B cell (primary cell): ENCODE data around the gene XXYLT1. TPM values are rescaled to one million over a fixed set of nuclear protein-coding genes. Genes with fewer than 3 reads are reported as not detected.

ENCODE experiments used
- ATAC-seq: fragments of 200-7000 bp; cut with Tn5 transposase; one replicate; pipeline ENCODE4 v1.10.0; 2021; ENCODE audit warnings: low read depth, mild to moderate bottlenecking, moderate number of reproducible peaks, moderate library complexity
- CTCF ChIA-PET: fragments of 350-600 bp; sonication (Branson Sonifier 250); formaldehyde crosslinking; loops from one replicate; lab custom pipeline; 2021; ENCODE audit warnings: antibody characterized with exemption, inconsistent platforms; lab: Charles Lee
- POLR2A ChIA-PET: fragments of 350-600 bp; sonication (Branson Sonifier 250); formaldehyde crosslinking; loops from one replicate; lab custom pipeline; 2021; ENCODE audit warnings: antibody characterized with exemption; lab: Charles Lee
- DNase-seq: peaks from one replicate; pipeline ENCODE4 v3.0.0; 2013
- H2AFZ ChIP-seq: 2 replicates; pipeline ENCODE4 v1.6.1; 2012; ENCODE audit warnings: mild to moderate bottlenecking, low read depth, low read length; ENCODE audit not compliant: insufficient read depth, poor library complexity, severe bottlenecking
- H3K27ac ChIP-seq, 2 donors: 1 replicate in 1 of 2; 2 replicates in 1 of 2; pipeline ENCODE4 v1.5.1; 2012 to 2013; ENCODE audit warnings: low read length in 2 of 2, mild to moderate bottlenecking in 2 of 2, moderate library complexity in 1 of 2
- H3K27me3 ChIP-seq, 4 experiments: fragments of 200-600 bp in 1 of 4; sonication (generic) in 1 of 4; replicated peaks in 1 of 4; 1 replicate in 2 of 4; 2 replicates in 2 of 4; pipeline versions ENCODE4 v1.6.1 to v1.7.0; 2013 to 2016; ENCODE audit warnings: low read length in 3 of 4, mild to moderate bottlenecking in 2 of 4, mixed read lengths in 1 of 4, moderate library complexity in 1 of 4; ENCODE audit not compliant: insufficient read depth in 4 of 4, control insufficient read depth in 3 of 4; ENCODE audit errors: control extremely low read depth in 1 of 4
- H3K36me3 ChIP-seq, 2 experiments: replicated peaks in 1 of 2; 1 replicate in 1 of 2; 2 replicates in 1 of 2; pipeline versions ENCODE4 v1.6.1 to v1.7.1; 2013; ENCODE audit warnings: low read length in 1 of 2; ENCODE audit not compliant: insufficient read depth in 2 of 2, control insufficient read depth in 1 of 2; ENCODE audit errors: control extremely low read depth in 1 of 2, extremely low read depth in 1 of 2
- H3K4me1 ChIP-seq, 2 donors: fragments of 200-600 bp in 1 of 2; sonication (generic) in 1 of 2; 1 replicate in 1 of 2; 2 replicates in 1 of 2; pipeline versions ENCODE4 v1.5.1 to v1.6.1; 2013 to 2017; ENCODE audit warnings: low read length in 2 of 2; ENCODE audit not compliant: control insufficient read depth in 2 of 2, insufficient read depth in 2 of 2
- H3K4me2 ChIP-seq: replicated peaks from 2 replicates; pipeline ENCODE3; 2012; ENCODE audit warnings: mild to moderate bottlenecking, low read depth, low read length; ENCODE audit not compliant: poor library complexity, severe bottlenecking
- H3K4me3 ChIP-seq, 5 experiments: fragments of 200-600 bp in 1 of 5; sonication (generic) in 1 of 5; 1 replicate in 3 of 5; 2 replicates in 2 of 5; pipeline versions ENCODE4 v1.5.1 to v1.7.0; 2011 to 2016; ENCODE audit warnings: low read length in 4 of 5, mild to moderate bottlenecking in 4 of 5, low read depth in 2 of 5, control low read depth in 1 of 5, moderate library complexity in 1 of 5; ENCODE audit not compliant: insufficient read depth in 1 of 5; ENCODE audit errors: control extremely low read depth in 1 of 5, extremely low read depth in 1 of 5
- H3K79me2 ChIP-seq: fragments of 200-600 bp; sonication (generic); one replicate; pipeline ENCODE4 v1.6.0; 2016; ENCODE audit warnings: low read length; ENCODE audit not compliant: control insufficient read depth, insufficient read depth
- H3K9ac ChIP-seq: fragments of 200-600 bp; sonication (generic); 2 replicates; pipeline ENCODE4 v1.6.1; 2017; ENCODE audit warnings: mild to moderate bottlenecking, low read length, moderate library complexity
- H3K9me3 ChIP-seq, 3 donors: one replicate each; pipeline versions ENCODE4 v1.6.1 to v1.7.1; 2013; ENCODE audit warnings: low read length in 2 of 3; ENCODE audit not compliant: control insufficient read depth in 2 of 3, insufficient read depth in 1 of 3; ENCODE audit errors: control extremely low read depth in 1 of 3
- H4K20me1 ChIP-seq: 2 replicates; pipeline ENCODE4 v1.6.0; 2012; ENCODE audit warnings: mild to moderate bottlenecking, low read length; ENCODE audit not compliant: insufficient read depth, control insufficient read depth, poor library complexity, severe bottlenecking
- H3K27ac Mint-ChIP-seq: one replicate; pipeline ENCODE4 v1.8.0; 2021; ENCODE audit warnings: mixed read lengths
- H3K27me3 Mint-ChIP-seq: one replicate; pipeline ENCODE4 v1.8.0; 2021; ENCODE audit warnings: mixed read lengths
- H3K4me1 Mint-ChIP-seq: one replicate; pipeline ENCODE4 v1.8.0; 2021; ENCODE audit warnings: mixed read lengths
- H3K4me3 Mint-ChIP-seq: one replicate; pipeline ENCODE4 v1.8.0; 2021; ENCODE audit warnings: mixed read lengths
- H3K9me3 Mint-ChIP-seq: one replicate; pipeline ENCODE4 v1.8.0; 2022; ENCODE audit warnings: mixed read lengths; ENCODE audit not compliant: insufficient read depth
- CTCF ChIP-seq: fragments of 200-600 bp; IDR thresholded peaks from one replicate; pipeline ENCODE4 v1.8.0; 2022; ENCODE audit warnings: antibody characterized with exemption, mild to moderate bottlenecking
- EZH2 ChIP-seq: IDR thresholded peaks from 2 replicates; pipeline ENCODE4 v1.6.1; 2012; ENCODE audit warnings: borderline replicate concordance, low read depth, mild to moderate bottlenecking, moderate library complexity, low read length; ENCODE audit not compliant: insufficient read depth, poor library complexity, severe bottlenecking
- WGBS: methylation state at CpG from one replicate; pipeline ENCODE4 v1.1.5; 2013; ENCODE audit warnings: missing lambda C conversion rate; ENCODE audit not compliant: insufficient coverage; 5-methylcytosine and 5-hydroxymethylcytosine counted together
- intact Hi-C: fragments of 100-400 bp; cut with micrococcal nuclease; formaldehyde crosslinking; loops from one replicate; pipeline ENCODE4 v1.10.0; 2022
- polyA plus RNA-seq: library from polyadenylated mRNA; depleted of rRNA; stranded (reverse); fragments of >200 nt; gene quantifications from 2 replicates; pipeline ENCODE4 v1.2.3, GENCODE V29; 2012
- total RNA-seq, 2 donors: library from RNA; stranded (reverse); fragments of 120-200 nt in 1 of 2; gene quantifications; 1 replicate in 1 of 2; 2 replicates in 1 of 2; pipeline versions ENCODE4 v1.2.3 to v1.2.4, GENCODE V29; 2013 to 2022

Gene XXYLT1
- total and polyA plus RNA-seq, 2 donors (not counting 1 experiment from before 2014, with no cell fraction given) = 2.6 to 11.2 TPM

- H3K27ac ChIP-seq = no peak overlapping the region
- no peaks in the 10 kb centered on the region for H3K4me1 Mint-ChIP-seq
- no peaks in the 10 kb centered on the region for H3K27me3 Mint-ChIP-seq
- no peak overlapping the region for H3K4me2 ChIP-seq
- WGBS = 97% methylated on average over 2 of the region's 3 CpGs
- no peak overlapping the region for H3K9ac ChIP-seq
- CTCF ChIA-PET = no interaction called here
- no peaks in the 10 kb centered on the region for H3K9me3 Mint-ChIP-seq
- H3K4me3 ChIP-seq = no peak overlapping the region
- H3K27ac Mint-ChIP-seq = no peak overlapping the region
- no peaks in the 10 kb centered on the region for H3K4me1 ChIP-seq
- H3K9me3 ChIP-seq = no peaks in the 10 kb centered on the region
- ATAC-seq = no peak
- no peak overlapping the region for H2AFZ ChIP-seq
- H4K20me1 ChIP-seq = peaks cover 7% of the 10 kb centered on the region
- peaks cover 5% of the 10 kb centered on the region for H3K79me2 ChIP-seq
- no peak overlapping the region for H3K4me3 Mint-ChIP-seq
- H3K27me3 ChIP-seq = no peaks in the 10 kb centered on the region
- no peak for DNase-seq
- intact Hi-C loops = no loop called here
- peaks cover 9 to 70% of the 10 kb centered on the region in 2 experiments for H3K36me3 ChIP-seq
- TF ChIP-seq EZH2 = no peak
- TF ChIP-seq CTCF = no peak
- POLR2A ChIA-PET = no interaction called here
Observed at GRCh38 chr3:195302431-195302830, 31.5 kb upstream of the XXYLT1 start.

DNA sequence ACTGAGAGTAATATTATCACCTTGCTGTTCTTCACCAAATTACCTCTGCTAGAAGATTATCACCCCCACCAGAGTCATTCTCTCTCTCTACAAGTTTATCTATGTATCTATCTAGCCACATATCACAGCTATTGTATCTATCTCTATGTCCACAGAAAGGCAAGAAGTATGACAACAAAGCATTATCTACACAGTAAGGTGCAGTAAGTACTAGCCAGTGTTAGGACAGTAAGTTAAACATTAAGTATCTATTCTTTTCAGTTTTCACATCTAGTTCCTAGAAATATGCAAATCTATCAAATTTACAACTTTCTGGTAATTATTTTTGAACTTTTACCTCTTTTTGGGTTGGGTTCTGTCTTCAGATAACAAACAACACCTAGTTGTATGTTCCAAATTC lies 26.5 kb upstream of the XXYLT1 start:
- no peaks in the 10 kb centered on the region for H3K9me3 ChIP-seq
- no peaks in the 10 kb centered on the region for H3K27me3 ChIP-seq
- peaks cover 5 to 71% of the 10 kb centered on the region in 2 experiments for H3K36me3 ChIP-seq
- no peak overlapping the region for H3K4me3 ChIP-seq
- Mint-ChIP-seq H3K4me1 (no peaks in the 10 kb centered on the region), H3K27me3 (no peaks in the 10 kb centered on the region), H3K4me3 (no peak overlapping the region), H3K9me3 (no peaks in the 10 kb centered on the region), H3K27ac (peak overlapping the region; percentile 11)
- ChIA-PET CTCF (interaction anchor here (1.9 kb wide), 1 partner anchor 225 kb away, joined by 5 read pairs; no protein-coding TSS in a partner anchor), POLR2A (no interaction called here)
- intact Hi-C loops = no loop called here
- no peak overlapping the region for H3K9ac ChIP-seq
- no peak overlapping the region for H3K4me2 ChIP-seq
- H2AFZ ChIP-seq = no peak overlapping the region
- no peaks in the 10 kb centered on the region for H3K79me2 ChIP-seq
- TF ChIP-seq CTCF (no peak), EZH2 (no peak)
- H3K4me1 ChIP-seq = no peaks in the 10 kb centered on the region
- DNase-seq = no peak
- no peak for ATAC-seq
- no peaks in the 10 kb centered on the region for H4K20me1 ChIP-seq
- peak overlapping the region in 1 of 2 donors; percentile 38 for H3K27ac ChIP-seq
